IMR-90 (cell line): ENCODE data around the gene CABYR. TPM values are rescaled to one million over a fixed set of nuclear protein-coding genes. Genes with fewer than 3 reads are reported as not detected.

Experiments
- ATAC-seq: fragments of 200-7000 bp; cut with Tn5 transposase; 2 replicates; pipeline ENCODE4 v1.9.1; 2020; ENCODE audit warnings: low read depth, mild to moderate bottlenecking, moderate library complexity
- BruUV-seq: library from RNA; stranded (reverse); fragments of 400-500 nt; replicated peaks from 2 replicates; lab custom pipeline; 2021; lab: Mats Ljungman, UMichigan
- CTCF ChIA-PET: fragments of 300-600 bp; formaldehyde crosslinking; extraction: SDS; loops from one replicate; lab custom pipeline; 2021; ENCODE audit warnings: antibody characterized with exemption; lab: Yijun Ruan, JAX
- POLR2A ChIA-PET: fragments of 300-600 bp; sonication (Branson Sonifier 250); formaldehyde crosslinking; loops from one replicate; lab custom pipeline; 2022; ENCODE audit warnings: antibody characterized with exemption; ENCODE audit not compliant: unreplicated experiment; lab: Charles Lee
- DNase-seq: peaks from one replicate; pipeline ENCODE4 v3.0.0; 2013
- H2AFZ ChIP-seq: replicated peaks from 2 replicates; pipeline ENCODE3; 2013; ENCODE audit warnings: low read length, mild to moderate bottlenecking; ENCODE audit not compliant: poor library complexity
- H2AK5ac ChIP-seq: 2 replicates; pipeline ENCODE4 v1.6.1; 2013; ENCODE audit warnings: low read depth, low read length, inconsistent platforms
- H2AK9ac ChIP-seq: replicated peaks from 2 replicates; pipeline ENCODE3; 2013; ENCODE audit warnings: mild to moderate bottlenecking, low read depth, low read length, moderate library complexity; ENCODE audit not compliant: poor library complexity
- H2BK120ac ChIP-seq: 2 replicates; pipeline ENCODE4 v1.6.1; 2013; ENCODE audit warnings: low read depth, low read length, inconsistent platforms
- H2BK15ac ChIP-seq: 3 replicates; pipeline ENCODE4 v1.6.1; 2013; ENCODE audit warnings: low read depth, low read length, inconsistent platforms
- H2BK20ac ChIP-seq: 2 replicates; pipeline ENCODE4 v1.6.1; 2013; ENCODE audit warnings: low read depth, mild to moderate bottlenecking, inconsistent platforms, low read length, moderate library complexity
- H2BK5ac ChIP-seq: 2 replicates; pipeline ENCODE4 v1.6.1; 2013; ENCODE audit warnings: mild to moderate bottlenecking, low read depth, low read length, inconsistent platforms; ENCODE audit not compliant: poor library complexity, severe bottlenecking
- H3K14ac ChIP-seq: replicated peaks from 2 replicates; pipeline ENCODE4 v1.6.1; 2013; ENCODE audit warnings: low read depth, low read length, inconsistent platforms
- H3K18ac ChIP-seq: 2 replicates; pipeline ENCODE4 v1.6.1; 2013; ENCODE audit warnings: low read depth, low read length, control low read depth
- H3K23ac ChIP-seq: 2 replicates; pipeline ENCODE4 v1.6.1; 2013; ENCODE audit warnings: low read depth, low read length, inconsistent platforms
- H3K27ac ChIP-seq: 2 replicates; pipeline ENCODE4 v1.5.1; 2013; ENCODE audit warnings: mild to moderate bottlenecking, control low read depth, low read length; ENCODE audit not compliant: insufficient read depth
- H3K27me3 ChIP-seq: 2 replicates; pipeline ENCODE4 v1.6.1; 2013; ENCODE audit warnings: low read length; ENCODE audit not compliant: control insufficient read depth, insufficient read depth
- H3K36me3 ChIP-seq: 2 replicates; pipeline ENCODE4 v1.6.1; 2013; ENCODE audit warnings: low read length, mixed read lengths; ENCODE audit not compliant: control insufficient read depth, insufficient read depth
- H3K4ac ChIP-seq: 2 replicates; pipeline ENCODE4 v1.6.1; 2013; ENCODE audit warnings: low read depth, low read length, inconsistent platforms
- H3K4me1 ChIP-seq: 2 replicates; pipeline ENCODE4 v1.6.1; 2013; ENCODE audit warnings: low read length, mixed read lengths; ENCODE audit not compliant: control insufficient read depth, insufficient read depth
- H3K4me2 ChIP-seq: 2 replicates; pipeline ENCODE4 v1.6.1; 2013; ENCODE audit warnings: low read depth, mild to moderate bottlenecking, control low read depth, low read length, moderate library complexity
- H3K4me3 ChIP-seq: 2 replicates; pipeline ENCODE4 v1.5.1; 2013; ENCODE audit warnings: low read depth, mild to moderate bottlenecking, control low read depth, low read length, moderate library complexity; ENCODE audit not compliant: insufficient read depth
- H3K56ac ChIP-seq: 2 replicates; pipeline ENCODE4 v1.6.1; 2013; ENCODE audit warnings: low read length, inconsistent platforms; ENCODE audit not compliant: insufficient read depth; ENCODE audit errors: extremely low read depth
- H3K79me1 ChIP-seq, 2 experiments: 2 replicates each; pipeline ENCODE4 v1.6.1; 2013; ENCODE audit warnings: low read length in 2 of 2, inconsistent platforms in 1 of 2, low read depth in 1 of 2
- H3K9ac ChIP-seq: 2 replicates; pipeline ENCODE4 v1.6.1; 2013; ENCODE audit warnings: low read depth, low read length, control low read depth
- H3K9me1 ChIP-seq: 2 replicates; pipeline ENCODE4 v1.6.1; 2013; ENCODE audit warnings: low read length, inconsistent platforms; ENCODE audit not compliant: insufficient read depth
- H3K9me3 ChIP-seq: 2 replicates; pipeline ENCODE4 v1.6.1; 2013; ENCODE audit warnings: low read length; ENCODE audit not compliant: control insufficient read depth, insufficient read depth
- H4K20me1 ChIP-seq: 2 replicates; pipeline ENCODE4 v1.6.1; 2013; ENCODE audit warnings: low read length, inconsistent platforms; ENCODE audit not compliant: insufficient read depth
- H4K5ac ChIP-seq: 2 replicates; pipeline ENCODE4 v1.6.1; 2013; ENCODE audit warnings: mild to moderate bottlenecking, low read depth, low read length, control low read depth
- H4K8ac ChIP-seq, 2 experiments: 2 replicates each; pipeline ENCODE4 v1.6.1; 2013; ENCODE audit warnings: low read depth in 2 of 2, low read length in 2 of 2, control low read depth in 1 of 2, inconsistent platforms in 1 of 2
- H4K91ac ChIP-seq: 2 replicates; pipeline ENCODE4 v1.6.1; 2013; ENCODE audit warnings: low read depth, low read length, inconsistent platforms; ENCODE audit not compliant: insufficient read depth
- BHLHE40 ChIP-seq: fragments of 150-350 bp; IDR thresholded peaks from 2 replicates; pipeline ENCODE4 v1.6.1; 2016; ENCODE audit warnings: mild to moderate bottlenecking, low read depth, low read length
- CEBPB ChIP-seq: IDR thresholded peaks from 2 replicates; pipeline ENCODE4 v1.6.1; 2012; ENCODE audit warnings: low read depth, low read length, improper control_type of control experiment
- CHD1 ChIP-seq: IDR thresholded peaks from 2 replicates; pipeline ENCODE4 v1.6.1; 2012; ENCODE audit warnings: low read depth, low read length, improper control_type of control experiment
- FOS ChIP-seq: fragments of 150-350 bp; IDR thresholded peaks from 2 replicates; pipeline ENCODE4 v1.6.1; 2016; ENCODE audit warnings: low read depth, low read length
- MAFK ChIP-seq: IDR thresholded peaks from 2 replicates; pipeline ENCODE4 v1.6.1; 2012; ENCODE audit warnings: low read depth, low read length, improper control_type of control experiment
- MXI1 ChIP-seq: IDR thresholded peaks from 2 replicates; pipeline ENCODE4 v1.6.1; 2012; ENCODE audit warnings: low read depth, mild to moderate bottlenecking, low read length, moderate library complexity, borderline replicate concordance
- NFE2L2 ChIP-seq: fragments of 150-350 bp; IDR thresholded peaks from 2 replicates; pipeline ENCODE4 v1.6.1; 2016; ENCODE audit warnings: low read depth, mild to moderate bottlenecking, low read length
- POLR2A ChIP-seq: IDR thresholded peaks from 2 replicates; pipeline ENCODE4 v1.6.1; 2012; ENCODE audit warnings: mild to moderate bottlenecking, low read depth, low read length
- RAD21 ChIP-seq: IDR thresholded peaks from 2 replicates; pipeline ENCODE4 v1.6.1; 2012; ENCODE audit warnings: low read length, improper control_type of control experiment
- RCOR1 ChIP-seq: IDR thresholded peaks from 2 replicates; pipeline ENCODE4 v1.6.1; 2012; ENCODE audit warnings: mild to moderate bottlenecking, low read length, improper control_type of control experiment; ENCODE audit not compliant: insufficient replicate concordance
- RFX5 ChIP-seq: IDR thresholded peaks from 2 replicates; pipeline ENCODE4 v1.8.0; 2012; ENCODE audit warnings: low read depth, mild to moderate bottlenecking, low read length, moderate library complexity
- SMC3 ChIP-seq: fragments of 150-350 bp; IDR thresholded peaks from 2 replicates; pipeline ENCODE4 v1.6.1; 2016; ENCODE audit warnings: low read depth, mild to moderate bottlenecking, antibody characterized with exemption, low read length, moderate library complexity
- WGBS, 2 experiments: methylation state at CpG; one replicate each; pipeline versions ENCODE4 v1.1.5 to v1.1.7; 2013; ENCODE audit warnings: missing lambda C conversion rate in 2 of 2; ENCODE audit not compliant: insufficient read length in 1 of 2; ENCODE audit errors: extremely low coverage in 2 of 2; 5-methylcytosine and 5-hydroxymethylcytosine counted together
- dilution Hi-C: fragments of 300-500 bp; cut with HindIII; formaldehyde crosslinking; loops from one replicate; pipeline ENCODE4 v1.14.3; 2018; ENCODE audit warnings: low sequenced_read_pairs; ENCODE audit not compliant: unreplicated experiment
- in situ Hi-C: fragments of 300-500 bp; cut with MboI; formaldehyde crosslinking; loops from 3 replicates; pipeline ENCODE4 v1.14.3; 2019; ENCODE audit warnings: low sequenced_read_pairs, inconsistent platforms, mixed read lengths
- intact Hi-C: fragments of 100-400 bp; cut with micrococcal nuclease; formaldehyde crosslinking; loops from 2 replicates; pipeline ENCODE4 v1.10.0; 2022
- polyA plus RNA-seq, 3 experiments: library from polyadenylated mRNA; depleted of rRNA; stranded (reverse); fragments of >200 nt; gene quantifications; 2 replicates each; pipeline ENCODE4 v1.2.3, GENCODE V29; 2012; ENCODE audit warnings: low replicate concordance in 1 of 3
- total RNA-seq: library from RNA; depleted of rRNA; stranded (reverse); fragments of >200 nt; gene quantifications from 2 replicates; pipeline ENCODE4 v1.2.3, GENCODE V29; 2012
- TF ChIP-seq, protein P1 (sequence below): fragments of 150-350 bp; IDR thresholded peaks from 2 replicates; pipeline ENCODE4 v1.6.1; 2016; ENCODE audit warnings: low read depth, mild to moderate bottlenecking, low read length, moderate library complexity, borderline replicate concordance
- TF ChIP-seq, protein P2 (sequence below): fragments of 150-350 bp; IDR thresholded peaks from 2 replicates; pipeline ENCODE4 v1.6.1; 2017; ENCODE audit warnings: mild to moderate bottlenecking, antibody characterized with exemption, low read length, low read depth
- TF ChIP-seq, protein P3 (sequence below): conservative IDR thresholded peaks from 2 replicates; pipeline ENCODE4 v1.5.1; 2012; ENCODE audit warnings: mild to moderate bottlenecking, low read depth, low read length, improper control_type of control experiment

CABYR gene
- total and polyA plus RNA-seq, 2 of the 4 experiments (the other 2 are of a cell fraction) = 4.1 to 6.2 TPM

DNA sequence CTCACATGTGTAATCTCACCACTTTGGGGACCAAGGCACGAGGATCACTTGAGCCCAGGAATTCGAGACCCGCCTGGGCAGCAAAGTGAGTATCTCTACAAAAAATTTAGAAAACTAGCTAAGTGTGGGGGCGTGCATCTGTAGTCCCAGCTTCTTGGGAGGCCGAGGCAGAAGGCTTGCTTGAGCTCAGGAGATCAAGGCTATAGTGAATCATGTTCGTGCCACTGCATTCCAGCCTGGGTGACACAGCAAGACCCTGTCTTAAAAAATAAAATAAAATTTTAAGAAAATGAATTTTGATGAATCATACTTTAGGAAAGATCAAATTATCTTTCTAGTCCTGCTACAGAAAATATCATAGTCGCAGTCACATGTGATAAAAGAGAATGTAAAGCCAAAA, 46.9 kb downstream of the CABYR start:
- in situ Hi-C loops = no loop called here
- intact Hi-C loops = no loop called here
- Histone ChIP-seq H3K4ac (no peak overlapping the region), H3K9me3 (no peaks in the 10 kb centered on the region), H3K4me1 (peaks cover 3% of the 10 kb centered on the region; the same call in 1 of the 2 replicates), H2BK20ac (no peak overlapping the region), H3K27me3 (no peaks in the 10 kb centered on the region), H3K14ac (no peak overlapping the region), H3K56ac (no peak overlapping the region), H2AK5ac (no peak overlapping the region), H3K79me1 (peaks cover 0 to 14% of the 10 kb centered on the region in 2 experiments; a peak in 2 of 4 replicates), H4K8ac (no peak overlapping the region), H3K23ac (no peak overlapping the region), H2BK5ac (no peak overlapping the region), H4K5ac (no peak overlapping the region), H3K4me2 (no peak overlapping the region), H3K4me3 (no peak overlapping the region), H2BK120ac (no peak overlapping the region), H4K20me1 (no peaks in the 10 kb centered on the region), H3K36me3 (0 out of 2 replicates have a peak, but pooled peaks cover 2% of the 10 kb centered on the region), H2BK15ac (no peak overlapping the region), H3K9me1 (peaks cover 3% of the 10 kb centered on the region; the same call in 1 of the 2 replicates), H3K18ac (no peak overlapping the region), H4K91ac (no peak overlapping the region), H3K27ac (no peak overlapping the region), H3K9ac (no peak overlapping the region), H2AK9ac (no peak overlapping the region), H2AFZ (no peak overlapping the region)
- WGBS, 2 experiments = 72% methylated on average over 4 of the region's 7 CpGs; no CpG with 5 or more reads in 1 of the 2 experiments
- ChIA-PET POLR2A (no interaction called here), CTCF (no interaction called here)
- TF ChIP-seq BHLHE40 (peak; percentile 51; the same call in 1 of the 2 replicates), SMC3 (no peak), RCOR1 (no peak), MAFK (no peak), RAD21 (no peak), FOS (0 out of 2 replicates have a peak, but pooled peaks have one; percentile 20), CHD1 (no peak), CEBPB (no peak), NFE2L2 (no peak), POLR2A (no peak), RFX5 (no peak), MXI1 (no peak)
- TF ChIP-seq, protein P1, sequence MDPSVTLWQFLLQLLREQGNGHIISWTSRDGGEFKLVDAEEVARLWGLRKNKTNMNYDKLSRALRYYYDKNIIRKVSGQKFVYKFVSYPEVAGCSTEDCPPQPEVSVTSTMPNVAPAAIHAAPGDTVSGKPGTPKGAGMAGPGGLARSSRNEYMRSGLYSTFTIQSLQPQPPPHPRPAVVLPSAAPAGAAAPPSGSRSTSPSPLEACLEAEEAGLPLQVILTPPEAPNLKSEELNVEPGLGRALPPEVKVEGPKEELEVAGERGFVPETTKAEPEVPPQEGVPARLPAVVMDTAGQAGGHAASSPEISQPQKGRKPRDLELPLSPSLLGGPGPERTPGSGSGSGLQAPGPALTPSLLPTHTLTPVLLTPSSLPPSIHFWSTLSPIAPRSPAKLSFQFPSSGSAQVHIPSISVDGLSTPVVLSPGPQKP = no peak
- TF ChIP-seq, protein P2, sequence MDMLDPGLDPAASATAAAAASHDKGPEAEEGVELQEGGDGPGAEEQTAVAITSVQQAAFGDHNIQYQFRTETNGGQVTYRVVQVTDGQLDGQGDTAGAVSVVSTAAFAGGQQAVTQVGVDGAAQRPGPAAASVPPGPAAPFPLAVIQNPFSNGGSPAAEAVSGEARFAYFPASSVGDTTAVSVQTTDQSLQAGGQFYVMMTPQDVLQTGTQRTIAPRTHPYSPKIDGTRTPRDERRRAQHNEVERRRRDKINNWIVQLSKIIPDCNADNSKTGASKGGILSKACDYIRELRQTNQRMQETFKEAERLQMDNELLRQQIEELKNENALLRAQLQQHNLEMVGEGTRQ = no peak
- TF ChIP-seq, protein P3, sequence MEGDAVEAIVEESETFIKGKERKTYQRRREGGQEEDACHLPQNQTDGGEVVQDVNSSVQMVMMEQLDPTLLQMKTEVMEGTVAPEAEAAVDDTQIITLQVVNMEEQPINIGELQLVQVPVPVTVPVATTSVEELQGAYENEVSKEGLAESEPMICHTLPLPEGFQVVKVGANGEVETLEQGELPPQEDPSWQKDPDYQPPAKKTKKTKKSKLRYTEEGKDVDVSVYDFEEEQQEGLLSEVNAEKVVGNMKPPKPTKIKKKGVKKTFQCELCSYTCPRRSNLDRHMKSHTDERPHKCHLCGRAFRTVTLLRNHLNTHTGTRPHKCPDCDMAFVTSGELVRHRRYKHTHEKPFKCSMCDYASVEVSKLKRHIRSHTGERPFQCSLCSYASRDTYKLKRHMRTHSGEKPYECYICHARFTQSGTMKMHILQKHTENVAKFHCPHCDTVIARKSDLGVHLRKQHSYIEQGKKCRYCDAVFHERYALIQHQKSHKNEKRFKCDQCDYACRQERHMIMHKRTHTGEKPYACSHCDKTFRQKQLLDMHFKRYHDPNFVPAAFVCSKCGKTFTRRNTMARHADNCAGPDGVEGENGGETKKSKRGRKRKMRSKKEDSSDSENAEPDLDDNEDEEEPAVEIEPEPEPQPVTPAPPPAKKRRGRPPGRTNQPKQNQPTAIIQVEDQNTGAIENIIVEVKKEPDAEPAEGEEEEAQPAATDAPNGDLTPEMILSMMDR = no peak
- dilution Hi-C loops = no loop called here
- no TSS peak for BruUV-seq
- DNase-seq = peak; percentile 78
- ATAC-seq = no peak; the same call in 1 of the 2 replicates
